ENCODE data around the gene DCLK1.

DNA sequence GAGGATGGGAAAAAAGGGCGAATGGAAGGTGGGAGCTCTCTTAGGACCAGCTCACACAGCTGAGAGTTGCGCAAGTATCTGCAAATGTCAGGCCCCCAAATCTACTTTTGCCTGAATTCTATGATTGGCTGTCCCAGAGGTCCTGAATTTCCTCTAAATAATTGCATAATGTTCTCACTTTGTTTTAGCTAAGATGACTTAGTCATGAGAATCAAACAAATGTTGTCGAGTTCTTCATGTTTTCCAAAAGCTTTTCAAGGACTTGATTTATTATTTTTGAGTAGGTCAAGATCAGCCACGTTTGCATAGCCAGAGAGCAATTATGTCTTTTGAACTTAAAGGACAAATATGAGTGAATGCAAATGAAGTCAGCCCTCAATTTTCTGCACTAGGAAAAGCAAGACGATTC is 408.1 kb downstream of the DCLK1 start:
- TF ChIP-seq EZH2 (IDR thresholded peaks at IDR 0.05; ENCODE audit: insufficient read depth, poor library complexity, severe bottlenecking) (no peak), EZH2phosphoT487 (IDR thresholded peaks at IDR 0.05; ENCODE audit: insufficient read depth, low read depth) (no peak)
